ENCODE results near the gene ENPP6. TPM values are rescaled to one million over a fixed set of nuclear protein-coding genes. Genes with fewer than 3 reads are reported as not detected.

ENPP6 gene
- total RNA-seq, 1 donor from 2014 or later: not detected

- H3K4me1 Mint-ChIP-seq: no peaks in the 10 kb centered on the region
- no peak overlapping the region for H3K27ac Mint-ChIP-seq (ENCODE audit: unreplicated experiment)
- TF ChIP-seq CTCF (conservative IDR thresholded peaks at IDR 0.05): no peak
- DNase-seq (ENCODE audit: low read depth, low spot score): no peak
- H3K27me3 Mint-ChIP-seq (ENCODE audit: low read depth): peaks cover 2% of the 10 kb centered on the region
- H3K36me3 Mint-ChIP-seq (ENCODE audit: low read depth): peaks cover 6% of the 10 kb centered on the region
- H3K4me3 Mint-ChIP-seq: no peak overlapping the region
- H3K9me3 Mint-ChIP-seq: peaks cover 9% of the 10 kb centered on the region
These were observed 42.8 kb downstream of the ENPP6 start for GRCh38 chr4:184174571-184175488.

DNA sequence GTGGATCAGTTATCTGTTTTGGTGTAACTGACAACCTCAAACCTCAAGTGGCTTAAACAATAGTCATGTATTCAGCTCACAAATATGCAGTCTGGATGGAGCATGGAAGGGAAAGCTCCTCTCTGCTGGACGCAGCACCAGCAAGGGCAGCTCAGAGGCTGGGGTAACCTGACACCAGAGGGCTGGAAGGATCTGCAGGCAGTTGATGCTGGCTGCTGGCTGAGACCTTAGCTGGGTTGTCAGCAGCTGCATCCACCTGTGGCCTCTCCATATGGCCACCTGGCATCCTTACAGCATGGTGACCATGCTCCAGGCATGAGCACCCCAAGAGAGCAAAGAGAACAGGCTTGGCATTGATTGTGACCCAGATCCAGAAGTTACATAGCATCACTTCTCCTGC is 46.7 kb downstream of the ENPP6 start:
- H3K4me3 Mint-ChIP-seq: no peak overlapping the region
- H3K27ac Mint-ChIP-seq (ENCODE audit: unreplicated experiment): no peak overlapping the region
- H3K9me3 Mint-ChIP-seq: no peaks in the 10 kb centered on the region
- TF ChIP-seq CTCF (conservative IDR thresholded peaks at IDR 0.05): no peak
- peaks cover 4% of the 10 kb centered on the region for H3K4me1 Mint-ChIP-seq
- DNase-seq (ENCODE audit: low read depth, low spot score): no peak
- H3K36me3 Mint-ChIP-seq (ENCODE audit: low read depth): no peaks in the 10 kb centered on the region
- H3K27me3 Mint-ChIP-seq (ENCODE audit: low read depth): peaks cover 26% of the 10 kb centered on the region

GRCh38 chr4:184169225-184169867 is 48.3 kb downstream of the ENPP6 start:
- Mint-ChIP-seq H3K27ac (ENCODE audit: unreplicated experiment) (no peak overlapping the region), H3K9me3 (no peaks in the 10 kb centered on the region), H3K4me1 (peaks cover 4% of the 10 kb centered on the region), H3K36me3 (ENCODE audit: low read depth) (no peaks in the 10 kb centered on the region), H3K27me3 (ENCODE audit: low read depth) (peaks cover 41% of the 10 kb centered on the region), H3K4me3 (no peak overlapping the region)
- TF ChIP-seq CTCF (conservative IDR thresholded peaks at IDR 0.05): no peak
- no peak for DNase-seq (ENCODE audit: low read depth, low spot score)

GRCh38 chr4:184168406-184169019 is 49.2 kb downstream of the ENPP6 start:
- no peak overlapping the region for H3K4me3 Mint-ChIP-seq
- peak; percentile 87 for DNase-seq (ENCODE audit: low read depth, low spot score)
- no peak overlapping the region for H3K27ac Mint-ChIP-seq (ENCODE audit: unreplicated experiment)
- no peaks in the 10 kb centered on the region for H3K36me3 Mint-ChIP-seq (ENCODE audit: low read depth)
- no peaks in the 10 kb centered on the region for H3K9me3 Mint-ChIP-seq
- peaks cover 46% of the 10 kb centered on the region for H3K27me3 Mint-ChIP-seq (ENCODE audit: low read depth)
- H3K4me1 Mint-ChIP-seq: peaks cover 4% of the 10 kb centered on the region
- TF ChIP-seq CTCF (conservative IDR thresholded peaks at IDR 0.05): peak; percentile 98

- H3K36me3 Mint-ChIP-seq (ENCODE audit: low read depth): no peaks in the 10 kb centered on the region
- H3K27ac Mint-ChIP-seq (ENCODE audit: unreplicated experiment): no peak overlapping the region
- TF ChIP-seq CTCF (conservative IDR thresholded peaks at IDR 0.05): no peak
These were observed 50.1 kb downstream of the ENPP6 start for GRCh38 chr4:184167576-184167975.

More at GRCh38 chr4:184167576-184167975, 50.1 kb downstream of the ENPP6 start:
- Mint-ChIP-seq H3K4me1 (peaks cover 4% of the 10 kb centered on the region), H3K4me3 (no peak overlapping the region), H3K9me3 (no peaks in the 10 kb centered on the region), H3K27me3 (ENCODE audit: low read depth) (peaks cover 46% of the 10 kb centered on the region)
- no peak for DNase-seq (ENCODE audit: low read depth, low spot score)
